Right renal cortex interstitium (tissue), 3 donors: Measurements from ENCODE around the gene URM1. TPM values are rescaled to one million over a fixed set of nuclear protein-coding genes. Genes with fewer than 3 reads are reported as not detected.
"Not testable (repeated sequence)": the region's sequence is repeated elsewhere in the genome, so short reads cannot be mapped to it uniquely, and the experiment has no call there.

Experiments
- DNase-seq, 3 donors: peaks; one replicate each; pipeline ENCODE4 v3.0.0-alpha.2; 2013; ENCODE audit warnings: low read depth in 3 of 3, low spot score in 2 of 3
- polyA plus RNA-seq, 3 donors: library from polyadenylated mRNA; unstranded; fragments of 120-200 nt; gene quantifications; one replicate each; pipeline ENCODE4 v1.2.1, GENCODE V29; 2013; ENCODE audit not compliant: insufficient read length in 3 of 3

Gene URM1
- polyA plus RNA-seq, 3 donors, result 51.4 to 60.4 (median 54.5) TPM

DNA sequence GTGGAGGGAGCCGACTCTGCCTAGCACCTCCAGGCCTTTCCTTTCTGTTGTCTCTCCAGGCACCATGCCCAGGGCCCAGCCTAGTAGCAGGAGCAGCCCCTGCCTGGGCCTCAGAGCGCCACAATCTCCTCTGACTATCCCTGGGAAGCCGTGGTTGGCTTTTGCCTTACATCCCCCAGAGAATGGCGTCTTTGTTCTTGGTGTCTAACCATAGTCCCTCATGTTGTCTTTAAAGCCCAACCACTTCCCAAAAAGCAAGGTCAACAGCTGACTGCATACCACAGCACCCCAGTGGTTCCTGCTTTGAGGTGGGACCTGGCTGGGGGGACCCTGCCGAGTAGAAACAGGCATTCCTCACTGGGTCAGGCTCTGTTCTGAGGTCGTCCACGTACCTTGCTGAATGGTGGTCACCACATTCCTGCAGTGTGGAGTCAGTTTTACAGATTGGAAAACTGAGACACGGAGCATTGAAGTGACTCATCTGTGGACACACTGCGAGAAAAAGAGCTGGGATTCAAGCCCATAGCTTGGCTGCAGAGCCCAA, 35.7 kb downstream of the URM1 start:
- DNase-seq, result no peak

DNA sequence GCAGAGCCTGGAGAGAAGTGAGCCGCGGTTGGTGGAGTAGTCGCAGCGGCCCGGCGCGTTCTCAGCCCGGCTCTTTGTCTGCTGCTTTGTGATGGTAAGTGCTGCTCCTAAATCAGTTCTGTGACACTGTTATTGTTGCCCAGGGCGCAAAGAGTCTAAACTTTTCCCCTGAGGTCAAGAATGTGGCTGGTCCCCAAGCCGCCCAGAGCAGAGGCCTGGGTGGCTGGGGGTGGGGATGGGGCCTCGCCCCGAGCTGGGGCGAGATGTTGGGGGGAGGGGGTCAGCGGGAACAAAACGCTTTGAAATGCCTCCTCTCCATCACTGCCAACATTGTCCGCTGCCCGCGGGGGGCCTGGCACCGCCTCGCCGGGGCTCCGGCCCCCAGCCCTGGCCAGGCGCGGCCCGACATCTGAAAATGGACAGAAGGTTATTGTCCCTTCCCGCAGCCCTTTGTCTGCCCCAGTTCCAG, 37.8 kb downstream of the URM1 start:
- DNase-seq, result no peak

- DNase-seq, result no peak
Observed at GRCh38 chr9:128409450-128409849, 38.3 kb downstream of the URM1 start.

- DNase-seq, result no peak
Observed at GRCh38 chr9:128409978-128410377, 38.8 kb downstream of the URM1 start.

- DNase-seq, result no peak
Observed at GRCh38 chr9:128411364-128412119, 40.4 kb downstream of the URM1 start.

- DNase-seq, result peak in 1 of 3 donors; percentile 50
Observed at GRCh38 chr9:128412120-128412790, 41.1 kb downstream of the URM1 start.

DNA sequence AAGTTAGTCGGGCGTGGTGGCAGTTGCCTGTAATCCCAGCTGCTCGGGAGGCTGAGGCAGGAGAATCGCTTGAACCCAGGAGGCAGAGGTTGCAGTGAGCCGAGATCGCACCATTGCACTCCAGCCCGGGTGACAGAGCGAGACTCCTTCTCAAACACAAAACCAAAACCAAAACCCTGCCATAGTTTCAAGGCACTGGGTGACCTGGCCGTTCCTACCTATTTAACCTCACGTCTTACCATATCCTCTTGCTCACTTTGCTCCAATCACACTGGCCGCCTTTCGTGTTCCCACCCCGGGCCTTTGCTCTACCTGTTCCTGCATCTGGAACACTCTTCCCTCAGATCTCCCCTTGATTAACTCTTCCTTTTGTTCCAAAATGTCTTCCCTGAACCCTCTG, 42.6 kb downstream of the URM1 start:
- not testable (repeated sequence) for DNase-seq

DNA sequence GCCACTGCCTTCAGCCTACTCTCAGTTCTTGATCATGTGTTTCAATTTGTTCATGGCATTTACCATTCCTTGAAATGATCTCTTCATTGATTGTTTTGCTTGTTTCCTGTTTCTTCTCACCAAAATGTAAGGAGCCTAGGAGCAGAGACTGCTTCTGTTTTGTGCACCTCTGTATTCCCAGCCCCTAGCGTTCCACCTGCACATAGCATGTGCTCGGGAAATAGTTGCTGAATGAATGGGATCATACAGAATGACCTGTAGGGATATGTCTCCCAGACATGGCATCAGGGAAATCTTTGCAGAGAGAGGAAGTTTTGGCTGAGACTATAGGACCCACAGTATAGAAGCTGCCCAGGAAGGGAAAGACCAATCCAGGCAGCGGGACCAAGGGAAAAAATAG, 43.3 kb downstream of the URM1 start:
- no peak for DNase-seq

- DNase-seq, result no peak
Observed at GRCh38 chr9:128415281-128415680, 44.1 kb downstream of the URM1 start.

DNA sequence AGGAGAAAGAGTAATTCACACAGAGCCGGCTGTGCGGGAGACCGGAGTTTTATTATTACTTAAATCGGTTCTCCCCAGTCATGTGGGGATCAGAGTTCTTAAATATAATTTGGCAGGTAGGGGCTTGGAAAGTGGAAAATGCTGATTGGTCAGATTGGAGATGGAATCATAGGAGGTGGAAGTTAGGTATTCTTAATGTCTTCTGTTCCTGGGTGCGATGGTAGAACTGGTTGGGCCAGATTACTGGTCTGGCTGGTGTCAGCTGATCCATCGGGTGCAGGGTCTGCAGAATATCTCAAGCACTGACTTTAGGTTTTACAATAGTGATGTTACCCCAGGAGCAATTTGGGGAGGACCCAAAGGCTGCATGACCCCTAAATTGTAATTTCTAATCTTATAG, 44.8 kb downstream of the URM1 start:
- no peak for DNase-seq

GRCh38 chr9:128416432-128417019, 45.4 kb downstream of the URM1 start:
- DNase-seq, result no peak

DNA sequence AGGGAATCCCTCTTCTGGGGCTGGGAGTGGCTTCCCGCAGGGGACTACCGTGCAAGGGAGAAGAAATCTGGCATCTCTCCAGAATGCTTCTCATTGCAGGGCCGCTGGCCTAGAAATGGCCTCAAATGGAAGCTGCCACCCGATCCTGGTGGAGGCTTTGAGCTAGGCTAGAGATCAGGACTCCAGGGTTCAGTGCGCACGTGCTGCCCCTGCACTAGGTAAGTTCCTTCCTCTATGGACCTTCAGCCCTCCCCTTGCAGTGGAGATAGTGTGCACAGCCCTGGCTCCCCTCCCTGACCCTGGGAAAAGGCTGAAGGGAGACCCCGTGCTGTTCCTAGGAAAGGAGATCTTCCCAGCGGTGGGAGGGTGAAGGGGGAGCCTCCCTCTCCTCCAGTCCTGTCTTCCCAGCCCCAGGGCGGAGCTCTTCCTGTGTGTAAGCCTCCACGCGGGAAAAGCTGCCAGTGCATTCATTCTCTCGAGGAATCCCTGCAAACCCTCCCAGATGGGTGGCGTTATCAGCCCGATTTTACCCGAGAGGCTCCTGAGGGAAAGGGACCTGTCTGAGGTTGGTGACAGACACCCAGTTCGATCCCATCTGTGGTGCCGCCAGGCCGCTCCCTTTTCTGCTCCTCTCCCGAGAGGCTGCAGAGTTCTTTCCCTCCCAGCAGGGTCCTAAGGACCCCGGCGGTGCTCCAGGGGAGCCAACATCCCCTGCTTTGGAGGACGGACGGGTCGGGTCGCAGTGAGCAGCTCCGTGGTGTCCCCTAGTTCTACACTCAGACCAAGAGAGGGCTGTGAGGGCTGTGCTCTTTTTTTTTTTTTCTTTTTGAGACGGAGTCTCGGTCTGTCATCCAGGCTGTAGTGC, 48.1 kb downstream of the URM1 start:
- no peak for DNase-seq

DNA sequence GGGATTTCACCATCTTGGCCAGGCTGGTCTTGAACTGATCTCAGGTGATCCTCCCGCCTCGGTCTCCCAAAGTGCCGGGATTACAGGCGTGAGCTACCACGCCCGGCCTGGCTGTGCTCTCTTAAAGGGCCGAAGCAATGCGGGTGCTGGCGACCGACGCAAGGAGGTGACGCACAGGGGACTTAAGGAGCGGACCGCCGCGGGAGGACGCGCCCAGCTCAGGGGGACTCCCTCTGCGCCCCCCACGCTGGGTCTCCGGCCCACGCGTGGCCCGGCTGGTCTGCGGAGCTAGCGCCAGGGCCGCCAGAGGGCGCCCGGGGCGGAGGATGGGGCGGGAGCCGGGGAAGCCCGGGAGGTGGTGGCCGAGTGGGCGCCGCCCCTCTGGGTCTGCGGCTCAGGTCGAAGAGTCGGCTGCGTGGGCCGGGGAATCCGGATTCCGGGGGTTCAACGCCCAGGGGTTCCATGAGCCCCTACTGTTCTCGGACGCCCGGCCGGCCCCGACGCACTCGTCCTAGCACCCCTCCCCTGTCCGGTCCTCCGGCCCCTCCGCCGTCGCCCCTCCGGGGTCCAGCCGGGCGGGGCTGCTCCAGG, 49.0 kb downstream of the URM1 start:
- DNase-seq, result peak in 2 of 3 donors; percentile 49 to 63

GRCh38 chr9:128420651-128421481, 49.7 kb downstream of the URM1 start, which contains the start of gene CERCAM:
Gene CERCAM, plus strand, starts transcription at chr9:128420857. Its CDS starts 21 bp downstream, at chr9:128420878.
- DNase-seq, result peak in 2 of 3 donors; percentile 45 to 47

DNA sequence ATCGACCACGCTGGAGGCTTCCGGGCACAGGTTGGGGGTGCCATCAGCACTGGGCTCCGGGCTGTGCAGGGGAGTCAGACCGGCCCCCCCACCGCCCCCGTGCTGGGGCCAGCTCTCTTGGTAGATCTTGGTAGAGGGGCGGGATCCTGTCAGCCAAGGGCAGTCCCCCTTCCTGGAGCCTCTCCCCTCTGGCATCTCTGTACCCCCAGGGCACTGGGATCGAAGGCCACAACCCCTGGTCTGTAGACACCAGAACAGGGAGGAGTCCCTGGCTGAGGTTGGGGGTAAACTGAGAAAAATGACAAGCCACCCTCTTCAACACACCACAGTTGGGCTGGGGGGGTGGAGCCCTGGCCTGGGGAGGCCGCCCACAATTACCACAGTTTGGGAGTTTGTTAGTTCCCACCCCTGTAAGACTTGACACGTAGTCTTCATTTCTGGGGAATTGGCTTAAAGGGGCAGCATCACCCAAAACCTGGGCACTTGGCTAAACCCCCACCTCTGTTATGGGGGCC, 50.4 kb downstream of the URM1 start:
- DNase-seq, result no peak

- DNase-seq, result not testable (repeated sequence)
Observed at GRCh38 chr9:128422022-128422782, 51.0 kb downstream of the URM1 start.

GRCh38 chr9:128422783-128423150, 51.6 kb downstream of the URM1 start:
- DNase-seq, result no peak

DNA sequence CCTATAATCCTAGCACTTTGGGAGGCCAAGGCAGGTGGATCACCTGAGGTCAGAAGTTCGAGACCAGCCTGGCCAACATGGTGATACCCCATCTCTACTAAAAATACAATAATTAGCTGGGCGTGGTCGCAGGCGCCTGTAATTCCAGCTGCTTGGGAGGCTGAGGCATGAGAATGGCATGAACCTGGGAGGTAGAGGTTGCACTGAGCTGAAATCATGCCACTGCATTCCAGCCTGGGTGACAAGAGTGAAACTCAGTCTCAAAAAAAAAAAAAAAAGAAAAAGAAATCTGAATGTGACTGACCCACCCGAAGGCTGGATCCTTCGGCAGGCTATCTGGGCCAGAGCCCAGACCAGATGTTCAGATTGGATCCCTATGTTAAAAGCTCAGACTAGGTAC, 52.2 kb downstream of the URM1 start:
- not testable (repeated sequence) for DNase-seq
